ENCODE measurements around the gene FAM98B. TPM values are rescaled to one million over a fixed set of nuclear protein-coding genes. Genes with fewer than 3 reads are reported as not detected.
"Not testable (repeated sequence)": the region's sequence is repeated elsewhere in the genome, so short reads cannot be mapped to it uniquely, and the experiment has no call there.

The FAM98B gene
- total RNA-seq = 5.5 TPM

- DNase-seq (ENCODE audit: low spot score) = peak; percentile 92
- peak; percentile 95 for ATAC-seq
Observed at GRCh38 chr15:38453971-38454695, at the start of gene FAM98B. TSS of gene FAM98B (plus strand) at chr15:38454127. CDS start at chr15:38454162, 35 bp downstream.

- DNase-seq (ENCODE audit: low spot score) (no peak), ATAC-seq (no peak)
Observed at GRCh38 chr15:38406436-38406835, 47.5 kb upstream of the FAM98B start.

GRCh38 chr15:38408576-38408975 lies 45.4 kb upstream of the FAM98B start:
- DNase-seq (ENCODE audit: low spot score) (no peak), ATAC-seq (no peak)

GRCh38 chr15:38411902-38412301 lies 42.0 kb upstream of the FAM98B start:
- DNase-seq (ENCODE audit: low spot score) = no peak
- no peak for ATAC-seq

- ATAC-seq = no peak
- no peak for DNase-seq (ENCODE audit: low spot score)
Observed at GRCh38 chr15:38412466-38412865, 41.5 kb upstream of the FAM98B start.

- no peak for DNase-seq (ENCODE audit: low spot score)
- peak; percentile 67 for ATAC-seq
Observed at GRCh38 chr15:38414357-38414756, 39.6 kb upstream of the FAM98B start.

GRCh38 chr15:38421069-38421690 lies 32.7 kb upstream of the FAM98B start:
- ATAC-seq (no peak), DNase-seq (ENCODE audit: low spot score) (no peak)

GRCh38 chr15:38424101-38424552 lies 29.8 kb upstream of the FAM98B start:
- ATAC-seq = no peak

GRCh38 chr15:38425269-38425668 lies 28.7 kb upstream of the FAM98B start:
- DNase-seq (ENCODE audit: low spot score) (no peak), ATAC-seq (no peak)

More at GRCh38 chr15:38424101-38424552, 29.8 kb upstream of the FAM98B start:
- no peak for DNase-seq (ENCODE audit: low spot score)

- DNase-seq (ENCODE audit: low spot score) (no peak), ATAC-seq (no peak)
Observed at GRCh38 chr15:38427380-38427779, 26.5 kb upstream of the FAM98B start.

GRCh38 chr15:38430106-38430760 lies 23.7 kb upstream of the FAM98B start:
- ATAC-seq (no peak), DNase-seq (ENCODE audit: low spot score) (no peak)

- no peak for ATAC-seq
- no peak for DNase-seq (ENCODE audit: low spot score)
Observed at GRCh38 chr15:38436993-38437392, 16.9 kb upstream of the FAM98B start.

- DNase-seq (ENCODE audit: low spot score); ATAC-seq: not testable (repeated sequence)
Observed at GRCh38 chr15:38437603-38438002, 16.3 kb upstream of the FAM98B start.

GRCh38 chr15:38438031-38438986 lies 15.6 kb upstream of the FAM98B start:
- no peak for DNase-seq (ENCODE audit: low spot score)
- no peak for ATAC-seq

GRCh38 chr15:38440353-38441129 lies 13.4 kb upstream of the FAM98B start:
- ATAC-seq (peak; percentile 100), DNase-seq (ENCODE audit: low spot score) (peak; percentile 54)

- no peak for DNase-seq (ENCODE audit: low spot score)
- no peak for ATAC-seq
Observed at GRCh38 chr15:38441130-38441519, 12.8 kb upstream of the FAM98B start.

- ATAC-seq (peak; percentile 32), DNase-seq (ENCODE audit: low spot score) (no peak)
Observed at GRCh38 chr15:38454696-38455090, 766 bp downstream of the FAM98B start.

- DNase-seq (ENCODE audit: low spot score) (no peak), ATAC-seq (no peak)
Observed at GRCh38 chr15:38455092-38455491, 1.2 kb downstream of the FAM98B start.

- no peak for DNase-seq (ENCODE audit: low spot score)
Observed at GRCh38 chr15:38458646-38459045, 4.7 kb downstream of the FAM98B start.

GRCh38 chr15:38459480-38459879 lies 5.6 kb downstream of the FAM98B start:
- no peak for DNase-seq (ENCODE audit: low spot score)
- no peak for ATAC-seq

More at GRCh38 chr15:38458646-38459045, 4.7 kb downstream of the FAM98B start:
- no peak for ATAC-seq

Measured in left lobe of liver (tissue), 2 donors.